Measurements from ENCODE around the gene THRB. TPM values are rescaled to one million over a fixed set of nuclear protein-coding genes. Genes with fewer than 3 reads are reported as not detected.
A peak's percentile ranks its signal among the peaks of the same experiment; 100 is the strongest.

The THRB gene
- total RNA-seq, 1 donor = 0.36 TPM

DNA sequence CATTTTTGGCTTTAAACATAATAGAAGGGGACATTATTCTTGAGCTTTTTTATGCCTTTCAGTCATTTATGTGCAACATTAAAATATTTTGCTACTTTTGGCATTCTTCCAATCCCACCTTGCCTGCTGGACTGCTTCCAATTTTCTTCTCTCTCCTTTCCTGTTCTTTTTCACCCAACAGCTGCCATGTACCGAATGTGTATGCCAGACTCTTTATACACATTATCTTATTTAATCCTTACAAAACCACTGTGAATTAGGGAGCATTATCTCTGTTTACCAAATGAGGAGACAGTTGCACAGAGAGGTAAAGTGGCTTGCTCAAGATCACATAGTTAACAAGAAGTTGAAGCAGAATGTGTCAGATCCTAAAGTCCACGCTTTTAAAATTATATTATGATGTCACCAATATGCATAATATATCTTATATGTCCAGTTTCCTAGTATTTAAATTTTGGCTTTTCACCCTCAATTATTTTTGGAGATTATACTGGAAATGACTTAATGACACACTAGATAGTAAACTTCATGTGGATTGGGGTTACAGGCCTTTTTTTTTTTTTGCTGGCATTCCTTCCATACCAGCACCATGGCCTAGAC, 231.5 kb downstream of the THRB start:
- H3K4me2 ChIP-seq (ENCODE audit: insufficient read depth, low read length) = no peak overlapping the region
- TF ChIP-seq, protein P1, sequence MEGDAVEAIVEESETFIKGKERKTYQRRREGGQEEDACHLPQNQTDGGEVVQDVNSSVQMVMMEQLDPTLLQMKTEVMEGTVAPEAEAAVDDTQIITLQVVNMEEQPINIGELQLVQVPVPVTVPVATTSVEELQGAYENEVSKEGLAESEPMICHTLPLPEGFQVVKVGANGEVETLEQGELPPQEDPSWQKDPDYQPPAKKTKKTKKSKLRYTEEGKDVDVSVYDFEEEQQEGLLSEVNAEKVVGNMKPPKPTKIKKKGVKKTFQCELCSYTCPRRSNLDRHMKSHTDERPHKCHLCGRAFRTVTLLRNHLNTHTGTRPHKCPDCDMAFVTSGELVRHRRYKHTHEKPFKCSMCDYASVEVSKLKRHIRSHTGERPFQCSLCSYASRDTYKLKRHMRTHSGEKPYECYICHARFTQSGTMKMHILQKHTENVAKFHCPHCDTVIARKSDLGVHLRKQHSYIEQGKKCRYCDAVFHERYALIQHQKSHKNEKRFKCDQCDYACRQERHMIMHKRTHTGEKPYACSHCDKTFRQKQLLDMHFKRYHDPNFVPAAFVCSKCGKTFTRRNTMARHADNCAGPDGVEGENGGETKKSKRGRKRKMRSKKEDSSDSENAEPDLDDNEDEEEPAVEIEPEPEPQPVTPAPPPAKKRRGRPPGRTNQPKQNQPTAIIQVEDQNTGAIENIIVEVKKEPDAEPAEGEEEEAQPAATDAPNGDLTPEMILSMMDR (IDR thresholded peaks at IDR 0.05; ENCODE audit: extremely low read depth, low read depth, low read length) = no peak
- peaks cover 42% of the 10 kb centered on the region for H3K27me3 ChIP-seq (ENCODE audit: insufficient read depth, low read length)
- H4K20me1 ChIP-seq (ENCODE audit: insufficient read depth, low read length) = no peaks in the 10 kb centered on the region
- H3K27ac ChIP-seq (ENCODE audit: low read depth, low read length) = no peak overlapping the region
- H3K4me1 ChIP-seq (ENCODE audit: insufficient read depth, low read length) = no peaks in the 10 kb centered on the region
- H3K4me3 ChIP-seq (ENCODE audit: insufficient read depth, low read length) = no peak overlapping the region
- no peak overlapping the region for H2AFZ ChIP-seq (ENCODE audit: low read length)
- no peaks in the 10 kb centered on the region for H3K36me3 ChIP-seq (ENCODE audit: insufficient read depth, low read length)
- H3K79me2 ChIP-seq (ENCODE audit: insufficient read depth, low read length) = no peaks in the 10 kb centered on the region
- DNase-seq (ENCODE audit: insufficient read length, low spot score, missing footprints) = no peak
- H3K9me3 ChIP-seq (ENCODE audit: low read depth, low read length) = no peaks in the 10 kb centered on the region

DNA sequence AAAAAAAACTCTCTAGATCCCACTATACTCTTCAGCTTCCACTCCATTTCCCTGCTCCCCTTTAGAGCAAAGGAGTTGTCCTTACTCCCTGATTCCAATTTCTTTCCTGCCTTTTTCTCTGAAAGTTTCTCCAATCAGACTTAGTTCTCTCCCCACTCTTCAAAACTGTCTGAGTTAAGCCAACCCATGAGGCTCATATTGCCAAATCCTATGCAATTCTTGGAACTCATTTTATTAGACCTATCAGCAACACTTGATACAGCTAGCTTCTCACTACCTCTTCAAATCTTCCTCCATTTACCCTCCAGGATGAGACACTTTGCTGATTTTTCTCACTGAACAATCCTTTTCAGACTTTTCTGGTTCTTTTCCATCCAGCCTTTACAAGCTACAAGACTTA, 233.1 kb downstream of the THRB start:
- H4K20me1 ChIP-seq (ENCODE audit: insufficient read depth, low read length) = no peaks in the 10 kb centered on the region
- TF ChIP-seq, protein P1 (IDR thresholded peaks at IDR 0.05; ENCODE audit: extremely low read depth, low read depth, low read length) = no peak

DNA sequence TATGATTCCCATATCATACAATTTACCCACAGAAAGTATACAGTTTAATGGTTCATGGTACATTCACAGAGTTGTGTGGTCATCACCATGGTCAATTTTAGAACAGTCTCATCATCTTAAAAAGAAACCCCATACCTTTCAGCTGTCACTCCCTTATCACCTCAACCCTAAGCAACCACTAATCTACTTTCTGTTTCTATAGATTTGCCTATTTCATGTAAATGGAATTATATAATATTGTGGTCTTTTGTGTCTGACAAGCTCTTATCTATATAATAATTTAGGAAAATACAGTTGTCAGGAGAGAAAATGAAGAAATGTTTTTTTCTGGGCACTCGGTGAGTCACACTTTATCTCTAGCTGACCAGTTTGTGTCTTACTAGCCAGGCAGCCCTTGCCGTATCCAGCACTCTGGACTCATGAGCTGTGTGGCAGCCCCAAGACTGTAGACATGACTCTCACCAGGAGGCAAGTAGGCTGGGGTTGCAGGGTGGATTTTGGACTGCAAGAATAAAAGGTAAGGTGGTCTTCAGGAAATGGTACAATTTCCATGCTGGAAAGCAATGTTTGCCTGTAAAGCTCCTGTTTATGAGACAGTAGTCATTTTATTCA, 234.6 kb downstream of the THRB start:
- Histone ChIP-seq H2AFZ (ENCODE audit: low read length) (no peak overlapping the region), H3K4me2 (ENCODE audit: insufficient read depth, low read length) (no peak overlapping the region), H3K9me3 (ENCODE audit: low read depth, low read length) (no peaks in the 10 kb centered on the region), H3K36me3 (ENCODE audit: insufficient read depth, low read length) (no peaks in the 10 kb centered on the region), H3K27me3 (ENCODE audit: insufficient read depth, low read length) (peaks cover 63% of the 10 kb centered on the region), H3K4me1 (ENCODE audit: insufficient read depth, low read length) (peaks cover 2% of the 10 kb centered on the region), H3K79me2 (ENCODE audit: insufficient read depth, low read length) (no peaks in the 10 kb centered on the region), H4K20me1 (ENCODE audit: insufficient read depth, low read length) (no peaks in the 10 kb centered on the region), H3K27ac (ENCODE audit: low read depth, low read length) (no peak overlapping the region), H3K4me3 (ENCODE audit: insufficient read depth, low read length) (no peak overlapping the region)
- DNase-seq (ENCODE audit: insufficient read length, low spot score, missing footprints) = peak; percentile 19
- TF ChIP-seq, protein P1 (IDR thresholded peaks at IDR 0.05; ENCODE audit: extremely low read depth, low read depth, low read length) = no peak

More for the DNA sequence above, 233.1 kb downstream of the THRB start:
- Histone ChIP-seq H2AFZ (ENCODE audit: low read length) (no peak overlapping the region), H3K9me3 (ENCODE audit: low read depth, low read length) (no peaks in the 10 kb centered on the region), H3K36me3 (ENCODE audit: insufficient read depth, low read length) (no peaks in the 10 kb centered on the region), H3K4me3 (ENCODE audit: insufficient read depth, low read length) (no peak overlapping the region), H3K4me1 (ENCODE audit: insufficient read depth, low read length) (no peaks in the 10 kb centered on the region), H3K27ac (ENCODE audit: low read depth, low read length) (no peak overlapping the region), H3K79me2 (ENCODE audit: insufficient read depth, low read length) (no peaks in the 10 kb centered on the region), H3K4me2 (ENCODE audit: insufficient read depth, low read length) (no peak overlapping the region), H3K27me3 (ENCODE audit: insufficient read depth, low read length) (peaks cover 57% of the 10 kb centered on the region)
- DNase-seq (ENCODE audit: insufficient read length, low spot score, missing footprints) = no peak

DNA sequence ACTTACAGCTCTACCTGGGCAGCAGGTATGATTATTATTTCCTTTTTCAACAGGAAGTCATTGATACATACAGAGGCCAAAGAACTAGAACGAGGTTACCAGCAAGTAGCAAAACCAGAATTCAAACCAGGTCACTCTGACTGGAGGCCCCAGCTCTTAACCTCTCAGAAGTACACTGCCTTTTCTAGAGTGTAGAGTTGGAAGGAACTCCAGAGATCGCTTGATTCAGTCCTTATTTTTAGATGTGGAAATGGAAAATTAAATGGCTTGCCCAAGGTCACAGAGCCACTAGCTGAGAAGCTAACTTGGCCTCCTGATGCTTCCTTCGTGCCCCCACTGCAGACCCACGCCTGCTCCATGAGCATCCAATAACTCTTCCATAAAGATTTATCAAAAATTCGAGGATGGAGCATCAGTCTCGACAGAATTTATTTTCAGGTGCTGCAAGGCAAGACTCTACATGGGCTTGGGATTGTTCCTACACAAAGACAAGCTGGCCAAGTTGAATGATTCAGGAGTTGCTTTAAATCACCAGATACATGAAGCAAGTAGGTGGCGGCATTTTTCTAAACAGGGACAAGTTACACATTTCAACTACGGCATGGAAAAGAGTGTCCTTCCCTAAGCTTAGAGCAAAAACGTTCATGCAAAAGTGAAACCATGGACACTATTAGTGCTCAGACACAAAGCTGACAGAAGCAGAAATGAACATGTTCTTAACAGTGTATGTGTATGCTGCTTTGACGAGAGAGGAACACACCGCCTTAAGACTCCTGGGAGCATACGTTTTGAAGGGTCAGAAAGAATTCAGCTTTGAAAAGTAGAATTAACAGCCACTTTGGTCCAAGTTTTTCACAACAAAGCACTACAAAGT, 235.7 kb downstream of the THRB start:
- Histone ChIP-seq H4K20me1 (ENCODE audit: insufficient read depth, low read length) (no peaks in the 10 kb centered on the region), H3K27ac (ENCODE audit: low read depth, low read length) (no peak overlapping the region), H3K4me3 (ENCODE audit: insufficient read depth, low read length) (no peak overlapping the region), H3K27me3 (ENCODE audit: insufficient read depth, low read length) (peaks cover 59% of the 10 kb centered on the region), H3K4me1 (ENCODE audit: insufficient read depth, low read length) (peaks cover 11% of the 10 kb centered on the region), H3K4me2 (ENCODE audit: insufficient read depth, low read length) (peak overlapping the region; percentile 34), H2AFZ (ENCODE audit: low read length) (no peak overlapping the region), H3K79me2 (ENCODE audit: insufficient read depth, low read length) (no peaks in the 10 kb centered on the region), H3K9me3 (ENCODE audit: low read depth, low read length) (no peaks in the 10 kb centered on the region), H3K36me3 (ENCODE audit: insufficient read depth, low read length) (no peaks in the 10 kb centered on the region)
- no peak for DNase-seq (ENCODE audit: insufficient read length, low spot score, missing footprints)
- TF ChIP-seq, protein P1 (IDR thresholded peaks at IDR 0.05; ENCODE audit: extremely low read depth, low read depth, low read length) = no peak

Measured in osteoblast (primary cell).